Adipocyte (in vitro differentiated cells): ENCODE results near the gene TJP3.

Experiments used
- DNase-seq: peaks from one replicate; pipeline ENCODE4 v3.0.0-alpha.2; 2015; ENCODE audit warnings: low read depth
- H3K27me3 ChIP-seq: replicated peaks from 2 replicates; pipeline ENCODE4 v1.7.0; 2013; ENCODE audit warnings: mild to moderate bottlenecking, low read length, moderate library complexity; ENCODE audit not compliant: control insufficient read depth, insufficient read depth
- H3K36me3 ChIP-seq: 2 replicates; pipeline ENCODE4 v1.7.0; 2013; ENCODE audit warnings: low read length, mild to moderate bottlenecking, moderate library complexity; ENCODE audit not compliant: control insufficient read depth, insufficient read depth, severe bottlenecking
- H3K4me1 ChIP-seq: 2 replicates; pipeline ENCODE4 v1.7.0; 2013; ENCODE audit warnings: mild to moderate bottlenecking, low read length, moderate library complexity; ENCODE audit not compliant: control insufficient read depth, insufficient read depth
- H3K4me3 ChIP-seq: 2 replicates; pipeline ENCODE4 v1.7.0; 2013; ENCODE audit warnings: mild to moderate bottlenecking, low read length, moderate library complexity
- H3K9ac ChIP-seq: 2 replicates; pipeline ENCODE4 v1.7.0; 2013; ENCODE audit warnings: mild to moderate bottlenecking, low read length, moderate library complexity
- H3K9me3 ChIP-seq: 2 replicates; pipeline ENCODE4 v1.7.0; 2013; ENCODE audit warnings: mild to moderate bottlenecking, low read length, moderate library complexity; ENCODE audit not compliant: control insufficient read depth

TJP3 gene

GRCh38 chr19:3667037-3667638 lies 41.0 kb upstream of the TJP3 start:
- Histone ChIP-seq H3K9ac (no peak overlapping the region), H3K9me3 (no peaks in the 10 kb centered on the region), H3K36me3 (peaks cover 15% of the 10 kb centered on the region), H3K4me3 (no peak overlapping the region), H3K4me1 (peaks cover 19% of the 10 kb centered on the region), H3K27me3 (no peaks in the 10 kb centered on the region)
- DNase-seq = no peak

- Histone ChIP-seq H3K4me1 (peaks cover 19% of the 10 kb centered on the region), H3K27me3 (no peaks in the 10 kb centered on the region), H3K4me3 (no peak overlapping the region), H3K9ac (no peak overlapping the region), H3K36me3 (peaks cover 15% of the 10 kb centered on the region), H3K9me3 (no peaks in the 10 kb centered on the region)
- no peak for DNase-seq
Observed at GRCh38 chr19:3667766-3668165, 40.4 kb upstream of the TJP3 start.

- DNase-seq = peak; percentile 36
- Histone ChIP-seq H3K9me3 (no peaks in the 10 kb centered on the region), H3K27me3 (no peaks in the 10 kb centered on the region), H3K4me1 (peaks cover 19% of the 10 kb centered on the region), H3K36me3 (peaks cover 13% of the 10 kb centered on the region), H3K4me3 (no peak overlapping the region), H3K9ac (no peak overlapping the region)
Observed at GRCh38 chr19:3668331-3669081, 39.7 kb upstream of the TJP3 start.

GRCh38 chr19:3669082-3669946 lies 38.9 kb upstream of the TJP3 start:
- DNase-seq = no peak
- Histone ChIP-seq H3K9ac (no peak overlapping the region), H3K4me1 (peaks cover 19% of the 10 kb centered on the region), H3K27me3 (no peaks in the 10 kb centered on the region), H3K36me3 (peaks cover 5% of the 10 kb centered on the region), H3K4me3 (no peak overlapping the region), H3K9me3 (no peaks in the 10 kb centered on the region)

GRCh38 chr19:3669947-3670795 lies 38.0 kb upstream of the TJP3 start:
- H3K9me3 ChIP-seq = no peaks in the 10 kb centered on the region
- peak overlapping the region; percentile 87 for H3K9ac ChIP-seq
- H3K36me3 ChIP-seq = peaks cover 4% of the 10 kb centered on the region
- peak overlapping the region; percentile 63 for H3K4me3 ChIP-seq
- no peaks in the 10 kb centered on the region for H3K27me3 ChIP-seq
- DNase-seq = peak; percentile 84
- peaks cover 19% of the 10 kb centered on the region for H3K4me1 ChIP-seq

GRCh38 chr19:3670796-3671679 lies 37.1 kb upstream of the TJP3 start:
- Histone ChIP-seq H3K9ac (peak overlapping the region; percentile 87), H3K27me3 (no peaks in the 10 kb centered on the region), H3K9me3 (no peaks in the 10 kb centered on the region), H3K36me3 (peaks cover 4% of the 10 kb centered on the region), H3K4me1 (peaks cover 19% of the 10 kb centered on the region), H3K4me3 (peak overlapping the region; percentile 63)
- peak; percentile 83 for DNase-seq

GRCh38 chr19:3671680-3672574 lies 36.3 kb upstream of the TJP3 start:
- Histone ChIP-seq H3K4me3 (peak overlapping the region; percentile 63), H3K27me3 (no peaks in the 10 kb centered on the region), H3K36me3 (peaks cover 4% of the 10 kb centered on the region), H3K4me1 (peaks cover 19% of the 10 kb centered on the region), H3K9ac (peak overlapping the region; percentile 87), H3K9me3 (no peaks in the 10 kb centered on the region)
- no peak for DNase-seq

- no peak overlapping the region for H3K4me3 ChIP-seq
- H3K9ac ChIP-seq = no peak overlapping the region
- no peaks in the 10 kb centered on the region for H3K9me3 ChIP-seq
- DNase-seq = no peak
- no peaks in the 10 kb centered on the region for H3K27me3 ChIP-seq
- peaks cover 19% of the 10 kb centered on the region for H3K4me1 ChIP-seq
- H3K36me3 ChIP-seq = peaks cover 2% of the 10 kb centered on the region
Observed at GRCh38 chr19:3672575-3672948, 35.6 kb upstream of the TJP3 start.

- Histone ChIP-seq H3K4me1 (peaks cover 19% of the 10 kb centered on the region), H3K4me3 (no peak overlapping the region), H3K27me3 (no peaks in the 10 kb centered on the region), H3K36me3 (peaks cover 2% of the 10 kb centered on the region), H3K9ac (no peak overlapping the region), H3K9me3 (no peaks in the 10 kb centered on the region)
- DNase-seq = no peak
Observed at GRCh38 chr19:3672993-3673392, 35.2 kb upstream of the TJP3 start.
